PC-3 (cell line): ENCODE data around the gene NEO1.

Source experiments
- EZH2 ChIP-seq: fragments of 300-600 bp; sonication (generic); IDR thresholded peaks from one replicate; pipeline ENCODE4 v1.6.1; 2017; ENCODE audit warnings: antibody characterized with exemption, mild to moderate bottlenecking, low read length; ENCODE audit not compliant: unreplicated experiment
- EZH2phosphoT487 ChIP-seq: fragments of 300-600 bp; sonication (generic); IDR thresholded peaks from 2 replicates; pipeline ENCODE4 v1.6.1; 2018; ENCODE audit warnings: mild to moderate bottlenecking, antibody characterized with exemption, low read length, borderline replicate concordance
- TF ChIP-seq, protein P1 (sequence below): fragments of 300-600 bp; sonication (generic); conservative IDR thresholded peaks from 2 replicates; pipeline ENCODE4 v1.5.1; 2017; ENCODE audit warnings: antibody characterized with exemption, low read depth, mild to moderate bottlenecking, low read length

- TF ChIP-seq, protein P1, sequence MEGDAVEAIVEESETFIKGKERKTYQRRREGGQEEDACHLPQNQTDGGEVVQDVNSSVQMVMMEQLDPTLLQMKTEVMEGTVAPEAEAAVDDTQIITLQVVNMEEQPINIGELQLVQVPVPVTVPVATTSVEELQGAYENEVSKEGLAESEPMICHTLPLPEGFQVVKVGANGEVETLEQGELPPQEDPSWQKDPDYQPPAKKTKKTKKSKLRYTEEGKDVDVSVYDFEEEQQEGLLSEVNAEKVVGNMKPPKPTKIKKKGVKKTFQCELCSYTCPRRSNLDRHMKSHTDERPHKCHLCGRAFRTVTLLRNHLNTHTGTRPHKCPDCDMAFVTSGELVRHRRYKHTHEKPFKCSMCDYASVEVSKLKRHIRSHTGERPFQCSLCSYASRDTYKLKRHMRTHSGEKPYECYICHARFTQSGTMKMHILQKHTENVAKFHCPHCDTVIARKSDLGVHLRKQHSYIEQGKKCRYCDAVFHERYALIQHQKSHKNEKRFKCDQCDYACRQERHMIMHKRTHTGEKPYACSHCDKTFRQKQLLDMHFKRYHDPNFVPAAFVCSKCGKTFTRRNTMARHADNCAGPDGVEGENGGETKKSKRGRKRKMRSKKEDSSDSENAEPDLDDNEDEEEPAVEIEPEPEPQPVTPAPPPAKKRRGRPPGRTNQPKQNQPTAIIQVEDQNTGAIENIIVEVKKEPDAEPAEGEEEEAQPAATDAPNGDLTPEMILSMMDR, result no peak
- TF ChIP-seq EZH2phosphoT487 (no peak), EZH2 (no peak)
Observed at GRCh38 chr15:73237910-73238309, 185.6 kb downstream of the NEO1 start.
